ENCODE measurements around the gene SGPL1.

The SGPL1 gene

GRCh38 chr10:70907637-70908405 is 92.1 kb downstream of the SGPL1 start:
- peaks cover 0 to 33% (median 0%) of the 10 kb centered on the region in 3 experiments for H3K27me3 ChIP-seq (ENCODE audit: control insufficient read depth in 3 of 3, insufficient read depth in 3 of 3, low read depth in 1 of 3, low read length in 3 of 3)
- no peaks in the 10 kb centered on the region for H3K9me3 ChIP-seq (replicated peaks in 1 of 2; ENCODE audit: control insufficient read depth in 2 of 2, insufficient read depth in 1 of 2, low read depth in 1 of 2, low read length in 2 of 2)
- H2BK15ac ChIP-seq (ENCODE audit: low read length): no peak overlapping the region
- no peak overlapping the region for H2BK12ac ChIP-seq (ENCODE audit: low read length)
- H3K9ac ChIP-seq (ENCODE audit: low read depth, low read length, poor library complexity): no peak overlapping the region
- no peak overlapping the region for H2AFZ ChIP-seq (ENCODE audit: low read length)
- peak overlapping the region; percentile 22 for H2AK5ac ChIP-seq (ENCODE audit: low read depth, low read length)
- H2BK120ac ChIP-seq (ENCODE audit: low read depth, low read length): no peak overlapping the region
- no peak overlapping the region for H3K27ac ChIP-seq (replicated peaks; ENCODE audit: low read length)
- no peaks in the 10 kb centered on the region for H3K36me3 ChIP-seq (replicated peaks in 1 of 2; ENCODE audit: control insufficient read depth in 2 of 2, insufficient read depth in 2 of 2, low read length in 2 of 2)
- no peak overlapping the region for H3K4me3 ChIP-seq (ENCODE audit: low read length in 2 of 2)
- no peak overlapping the region for H3K4me2 ChIP-seq (ENCODE audit: insufficient read depth, low read length, poor library complexity, severe bottlenecking)
- H3K79me1 ChIP-seq (ENCODE audit: low read depth, low read length): no peaks in the 10 kb centered on the region
- no peak overlapping the region for H4K91ac ChIP-seq (ENCODE audit: low read depth, low read length, poor library complexity)
- H3K18ac ChIP-seq (ENCODE audit: low read length): peak overlapping the region; percentile 42
- WGBS, 2 donors (ENCODE audit: extremely low coverage in 2 of 2, insufficient read length in 2 of 2, insufficient replicate concordance in 1 of 2): no CpG with 5 or more reads among the region's 16 CpGs
- no peak for DNase-seq (ENCODE audit: low spot score)
- no peak overlapping the region for H4K8ac ChIP-seq (ENCODE audit: low read depth, low read length)
- no peak overlapping the region for H3K23ac ChIP-seq (ENCODE audit: low read depth, low read length, poor library complexity)
- H3K14ac ChIP-seq (ENCODE audit: low read length): no peak overlapping the region
- peak overlapping the region; percentile 10 for H2BK5ac ChIP-seq (ENCODE audit: low read length)
- peaks cover 0 to 4% of the 10 kb centered on the region in 2 donors for H3K4me1 ChIP-seq (ENCODE audit: control insufficient read depth in 2 of 2, insufficient read depth in 1 of 2, low read depth in 1 of 2, low read length in 2 of 2)
- no peak overlapping the region for H3K4ac ChIP-seq (ENCODE audit: low read length)

- WGBS, 2 donors (ENCODE audit: extremely low coverage in 2 of 2, insufficient read length in 2 of 2, insufficient replicate concordance in 1 of 2): 100% methylated on average over 1 of the region's 12 CpGs; no CpG with 5 or more reads in 1 of the 2 donors
- no peak for DNase-seq (ENCODE audit: low spot score)
- no peak overlapping the region for H2AK5ac ChIP-seq (ENCODE audit: low read depth, low read length)
- no peak overlapping the region for H2BK15ac ChIP-seq (ENCODE audit: low read length)
- H3K23ac ChIP-seq (ENCODE audit: low read depth, low read length, poor library complexity): no peak overlapping the region
- no peak overlapping the region for H3K14ac ChIP-seq (ENCODE audit: low read length)
- no peak overlapping the region for H3K9ac ChIP-seq (ENCODE audit: low read depth, low read length, poor library complexity)
- no peaks in the 10 kb centered on the region for H3K36me3 ChIP-seq (replicated peaks in 1 of 2; ENCODE audit: control insufficient read depth in 2 of 2, insufficient read depth in 2 of 2, low read length in 2 of 2)
- H2AFZ ChIP-seq (ENCODE audit: low read length): no peak overlapping the region
- H4K91ac ChIP-seq (ENCODE audit: low read depth, low read length, poor library complexity): no peak overlapping the region
- no peak overlapping the region for H4K8ac ChIP-seq (ENCODE audit: low read depth, low read length)
- H3K27me3 ChIP-seq (ENCODE audit: control insufficient read depth in 3 of 3, insufficient read depth in 3 of 3, low read depth in 1 of 3, low read length in 3 of 3): peaks cover 0 to 39% (median 0%) of the 10 kb centered on the region in 3 experiments
- H2BK120ac ChIP-seq (ENCODE audit: low read depth, low read length): no peak overlapping the region
- H3K4me1 ChIP-seq (ENCODE audit: control insufficient read depth in 2 of 2, insufficient read depth in 1 of 2, low read depth in 1 of 2, low read length in 2 of 2): peaks cover 0 to 4% of the 10 kb centered on the region in 2 donors
- no peaks in the 10 kb centered on the region for H3K79me1 ChIP-seq (ENCODE audit: low read depth, low read length)
- no peak overlapping the region for H3K18ac ChIP-seq (ENCODE audit: low read length)
- no peak overlapping the region for H3K27ac ChIP-seq (replicated peaks; ENCODE audit: low read length)
- no peak overlapping the region for H2BK12ac ChIP-seq (ENCODE audit: low read length)
- H3K4ac ChIP-seq (ENCODE audit: low read length): no peak overlapping the region
- no peak overlapping the region for H3K4me2 ChIP-seq (ENCODE audit: insufficient read depth, low read length, poor library complexity, severe bottlenecking)
- no peaks in the 10 kb centered on the region for H3K9me3 ChIP-seq (replicated peaks in 1 of 2; ENCODE audit: control insufficient read depth in 2 of 2, insufficient read depth in 1 of 2, low read depth in 1 of 2, low read length in 2 of 2)
- H3K4me3 ChIP-seq (ENCODE audit: low read length in 2 of 2): no peak overlapping the region
- no peak overlapping the region for H2BK5ac ChIP-seq (ENCODE audit: low read length)
Observed at GRCh38 chr10:70908406-70909296, 92.9 kb downstream of the SGPL1 start.

DNA sequence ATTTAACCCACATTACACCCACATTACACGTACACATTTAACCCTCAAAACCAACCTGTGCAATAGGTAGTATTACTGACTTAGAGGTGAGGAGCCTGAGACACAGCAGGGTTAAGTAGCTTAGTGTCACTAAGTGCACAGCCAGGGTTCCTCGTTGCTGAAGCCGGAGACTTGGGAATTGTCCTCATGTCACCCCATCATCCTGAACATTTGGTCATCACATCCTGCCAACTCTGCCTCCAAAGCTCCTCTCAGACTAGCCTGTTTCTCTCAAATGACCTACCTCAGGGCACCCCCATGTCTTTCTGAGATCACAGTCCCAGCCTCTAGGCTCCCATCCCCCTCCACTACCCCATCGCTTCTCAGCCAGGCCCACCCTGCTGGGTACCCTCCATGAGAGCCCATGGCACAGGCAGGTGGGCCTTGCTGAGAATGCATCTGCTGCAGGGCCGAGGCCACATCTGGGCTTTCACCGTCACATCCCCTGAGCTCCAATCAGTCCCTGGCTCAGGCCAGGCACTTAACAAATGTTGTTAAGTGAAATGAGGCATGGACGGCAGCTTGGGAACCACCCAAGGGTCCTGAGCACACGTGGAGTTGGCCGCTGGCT is 93.7 kb downstream of the SGPL1 start:
- H3K14ac ChIP-seq (ENCODE audit: low read length): no peak overlapping the region
- no peak overlapping the region for H2BK5ac ChIP-seq (ENCODE audit: low read length)
- H3K27me3 ChIP-seq (ENCODE audit: control insufficient read depth in 3 of 3, insufficient read depth in 3 of 3, low read depth in 1 of 3, low read length in 3 of 3): peaks cover 0 to 44% (median 0%) of the 10 kb centered on the region in 3 experiments
- H2AFZ ChIP-seq (ENCODE audit: low read length): no peak overlapping the region
- no peak overlapping the region for H3K4me3 ChIP-seq (ENCODE audit: low read length in 2 of 2)
- H3K23ac ChIP-seq (ENCODE audit: low read depth, low read length, poor library complexity): no peak overlapping the region
- H3K9me3 ChIP-seq (replicated peaks in 1 of 2; ENCODE audit: control insufficient read depth in 2 of 2, insufficient read depth in 1 of 2, low read depth in 1 of 2, low read length in 2 of 2): no peaks in the 10 kb centered on the region
- H3K18ac ChIP-seq (ENCODE audit: low read length): peak overlapping the region; percentile 24
- no peak overlapping the region for H3K4me2 ChIP-seq (ENCODE audit: insufficient read depth, low read length, poor library complexity, severe bottlenecking)
- H2BK120ac ChIP-seq (ENCODE audit: low read depth, low read length): no peak overlapping the region
- H3K4ac ChIP-seq (ENCODE audit: low read length): no peak overlapping the region
- H3K79me1 ChIP-seq (ENCODE audit: low read depth, low read length): no peaks in the 10 kb centered on the region
- H3K4me1 ChIP-seq (ENCODE audit: control insufficient read depth in 2 of 2, insufficient read depth in 1 of 2, low read depth in 1 of 2, low read length in 2 of 2): peaks cover 0 to 4% of the 10 kb centered on the region in 2 donors
- H4K8ac ChIP-seq (ENCODE audit: low read depth, low read length): no peak overlapping the region
- DNase-seq (ENCODE audit: low spot score): no peak
- no peak overlapping the region for H3K9ac ChIP-seq (ENCODE audit: low read depth, low read length, poor library complexity)
- peak overlapping the region; percentile 3 for H2AK5ac ChIP-seq (ENCODE audit: low read depth, low read length)
- no peak overlapping the region for H3K27ac ChIP-seq (replicated peaks; ENCODE audit: low read length)
- H2BK15ac ChIP-seq (ENCODE audit: low read length): no peak overlapping the region
- no peaks in the 10 kb centered on the region for H3K36me3 ChIP-seq (replicated peaks in 1 of 2; ENCODE audit: control insufficient read depth in 2 of 2, insufficient read depth in 2 of 2, low read length in 2 of 2)
- H4K91ac ChIP-seq (ENCODE audit: low read depth, low read length, poor library complexity): no peak overlapping the region
- WGBS, 2 donors (ENCODE audit: extremely low coverage in 2 of 2, insufficient read length in 2 of 2, insufficient replicate concordance in 1 of 2): 100% methylated on average over 1 of the region's 9 CpGs; no CpG with 5 or more reads in 1 of the 2 donors
- H2BK12ac ChIP-seq (ENCODE audit: low read length): no peak overlapping the region
